Stimulated activated naive CD4-positive, alpha-beta T cell (primary cell): ENCODE results near the gene CROCC2.

ENCODE experiments used
- DNase-seq, 6 experiments: peaks; one replicate each; lab custom pipeline; 2025; lab: John Stamatoyannopoulos, UW

The CROCC2 gene

GRCh38 chr2:240933966-240934700, 28.0 kb downstream of the CROCC2 start:
- DNase-seq = no peak

- DNase-seq = no peak
Measured at GRCh38 chr2:240934701-240935102, 28.6 kb downstream of the CROCC2 start.

GRCh38 chr2:240935103-240935876, 29.2 kb downstream of the CROCC2 start:
- DNase-seq = no peak

DNA sequence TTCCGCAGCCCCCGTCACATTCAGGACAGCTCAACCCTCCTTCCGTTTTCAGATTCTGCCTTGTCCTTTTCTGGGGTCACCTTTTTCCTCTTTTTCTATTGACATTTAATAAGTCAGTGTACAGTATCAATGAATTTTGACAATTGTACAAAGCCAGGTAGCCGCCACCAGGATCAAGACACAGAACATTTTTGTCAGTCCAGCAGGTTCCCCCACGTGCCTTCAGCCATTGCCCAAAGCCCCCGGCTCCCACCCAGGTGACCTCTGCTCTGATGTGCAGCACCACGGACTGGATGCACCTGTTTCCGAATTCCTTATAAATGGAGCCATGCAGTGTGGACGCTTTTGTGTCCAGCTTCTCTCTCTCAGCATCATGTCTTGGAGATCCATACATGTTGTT, 30.0 kb downstream of the CROCC2 start:
- DNase-seq = no peak

DNA sequence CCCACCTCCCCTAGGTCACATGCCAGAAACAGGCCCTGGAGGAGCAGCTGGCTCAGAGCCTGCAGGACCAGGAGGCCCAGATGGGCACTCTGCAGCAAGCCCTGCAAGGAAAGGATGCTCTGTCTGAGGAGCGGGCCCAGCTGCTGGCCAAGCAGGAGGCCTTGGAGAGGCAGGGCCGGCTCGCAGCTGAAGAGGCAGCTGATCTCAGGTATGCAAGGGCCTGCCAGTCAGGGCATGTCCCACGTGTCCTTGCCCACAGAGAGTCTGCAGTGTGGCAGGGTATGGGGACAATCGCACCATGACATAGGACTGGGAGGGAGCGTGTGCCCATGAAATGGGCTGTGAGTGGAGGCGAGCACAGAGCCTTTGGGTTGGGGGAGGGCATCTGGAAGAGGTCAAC, 39.9 kb downstream of the CROCC2 start:
- DNase-seq = no peak

DNA sequence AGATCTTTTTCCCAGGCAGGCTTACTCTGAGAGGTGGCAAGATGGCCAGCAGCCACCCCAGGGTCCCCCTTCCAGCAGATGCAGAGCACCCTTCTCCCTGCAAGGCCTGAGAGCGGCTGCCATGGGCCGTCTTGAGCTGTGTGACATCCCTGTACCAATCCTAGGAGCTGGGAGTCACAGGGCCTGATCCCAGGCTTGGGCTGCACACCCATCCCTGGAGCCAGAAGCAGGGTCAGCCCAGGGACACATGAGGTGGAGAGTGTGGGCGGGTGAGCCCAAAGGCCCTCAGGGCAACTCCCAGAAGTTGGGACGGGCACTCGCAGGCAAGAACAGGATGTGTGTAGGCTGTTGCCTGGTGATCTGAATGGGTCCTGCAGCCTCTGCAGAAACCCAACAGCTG, 40.5 kb downstream of the CROCC2 start:
- no peak for DNase-seq

- DNase-seq = no peak
Measured at GRCh38 chr2:240947176-240947575, 41.0 kb downstream of the CROCC2 start.

GRCh38 chr2:240947607-240948006, 41.5 kb downstream of the CROCC2 start:
- no peak for DNase-seq

GRCh38 chr2:240948086-240948485, 42.0 kb downstream of the CROCC2 start:
- DNase-seq = no peak

DNA sequence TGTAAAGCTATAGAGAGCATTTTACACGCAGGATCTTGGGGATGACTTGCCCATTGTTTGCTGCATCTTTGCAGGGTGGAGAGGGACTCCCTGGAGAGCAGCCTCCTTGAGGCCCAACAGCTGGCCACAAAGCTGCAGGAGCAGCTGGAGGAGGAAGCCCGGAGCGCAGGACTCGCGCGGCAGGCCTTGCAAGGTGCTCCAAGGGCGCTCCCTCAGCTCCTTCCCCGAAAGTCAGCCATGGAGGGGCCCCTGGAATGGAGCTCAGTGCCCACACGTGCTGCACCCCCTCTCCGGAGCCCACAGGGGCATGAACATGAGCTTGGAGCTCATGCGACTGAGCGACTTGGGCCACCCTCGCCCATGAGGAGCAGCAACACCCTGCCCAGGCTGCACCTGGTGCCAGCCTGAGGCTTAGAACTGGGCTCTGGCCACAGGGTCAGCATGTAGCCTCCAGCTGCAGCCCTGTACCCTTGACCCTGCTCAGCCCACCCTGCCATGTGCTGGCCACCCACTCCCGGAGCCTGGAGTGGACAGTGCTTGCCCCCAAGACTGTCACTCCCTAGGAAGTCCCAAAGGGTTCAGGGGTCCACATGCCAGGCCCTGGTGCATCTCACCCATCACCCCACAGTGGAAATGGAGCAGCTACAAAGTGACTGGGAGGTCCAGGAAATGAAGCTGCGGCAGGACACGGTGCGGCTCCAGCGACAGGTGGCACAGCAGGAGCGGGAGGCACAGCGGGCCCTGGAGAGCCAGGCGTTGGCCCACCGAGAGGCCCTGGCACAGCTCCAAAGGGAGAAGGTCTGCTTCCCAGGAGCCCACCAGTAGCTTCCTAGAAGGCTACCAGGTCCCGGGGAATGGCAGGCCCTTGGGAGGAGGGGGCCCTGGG, 43.0 kb downstream of the CROCC2 start:
- DNase-seq = no peak

GRCh38 chr2:240949791-240950705, 43.9 kb downstream of the CROCC2 start:
- no peak for DNase-seq

DNA sequence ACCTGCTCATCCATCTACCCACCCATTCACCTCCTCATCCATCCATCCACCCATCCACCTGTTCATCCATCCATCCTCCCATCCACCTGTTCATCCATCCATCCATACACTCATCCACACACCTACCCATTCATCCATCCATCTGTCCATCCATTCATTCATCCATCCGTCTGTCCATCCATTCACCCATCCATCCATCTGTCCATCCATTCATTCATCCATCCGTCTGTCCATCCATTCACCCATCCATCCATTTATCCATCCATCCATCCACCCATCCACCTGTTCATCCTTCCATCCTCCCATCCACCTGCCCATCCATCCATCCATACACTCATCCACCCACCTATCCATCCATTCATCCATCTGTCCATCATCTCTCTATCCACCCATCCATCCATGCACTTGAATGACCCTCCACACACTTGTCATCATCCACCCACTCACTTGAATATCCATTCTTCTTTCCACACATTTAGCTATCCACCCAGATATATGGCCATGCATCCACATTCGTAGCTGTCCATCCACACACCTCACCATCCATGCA, 45.0 kb downstream of the CROCC2 start:
- DNase-seq = no peak

DNA sequence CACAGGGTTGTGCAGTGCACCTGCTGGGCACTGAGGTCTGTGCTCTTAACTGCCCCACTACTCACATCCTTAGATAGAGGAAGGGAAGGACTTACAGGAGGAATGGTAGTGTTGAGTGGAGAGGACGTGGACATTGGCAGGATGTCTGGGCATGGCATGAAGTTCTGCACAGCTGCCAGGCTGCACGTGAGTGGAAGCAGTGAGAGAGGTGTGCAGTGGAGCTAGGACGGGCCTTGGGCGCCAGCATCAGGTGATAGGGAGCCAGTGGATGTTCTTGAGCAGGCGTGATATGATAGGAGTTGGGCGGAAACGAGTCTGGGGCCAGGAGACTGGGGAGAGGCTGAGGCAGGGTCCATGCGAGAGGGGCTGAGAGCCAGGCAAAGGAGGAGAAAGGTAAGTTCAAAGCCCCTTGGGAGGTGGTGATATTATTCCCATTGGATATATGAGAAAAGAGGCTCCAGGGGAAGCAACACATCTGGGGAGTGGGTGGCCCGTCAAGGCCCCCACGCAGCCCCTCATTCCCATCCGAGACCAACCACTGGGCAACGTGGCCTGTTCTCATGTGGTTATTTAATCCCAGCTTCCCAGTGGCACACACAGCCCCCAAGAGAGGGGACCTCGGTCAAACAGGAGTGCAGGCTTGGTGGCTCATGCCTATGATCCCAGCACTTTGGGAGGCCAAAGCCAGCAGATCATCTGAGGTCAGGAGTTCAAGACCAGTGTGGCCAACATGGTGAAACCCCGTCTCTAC, 46.5 kb downstream of the CROCC2 start:
- DNase-seq = no peak

- DNase-seq = no peak
Measured at GRCh38 chr2:240953426-240954410, 47.6 kb downstream of the CROCC2 start.

DNA sequence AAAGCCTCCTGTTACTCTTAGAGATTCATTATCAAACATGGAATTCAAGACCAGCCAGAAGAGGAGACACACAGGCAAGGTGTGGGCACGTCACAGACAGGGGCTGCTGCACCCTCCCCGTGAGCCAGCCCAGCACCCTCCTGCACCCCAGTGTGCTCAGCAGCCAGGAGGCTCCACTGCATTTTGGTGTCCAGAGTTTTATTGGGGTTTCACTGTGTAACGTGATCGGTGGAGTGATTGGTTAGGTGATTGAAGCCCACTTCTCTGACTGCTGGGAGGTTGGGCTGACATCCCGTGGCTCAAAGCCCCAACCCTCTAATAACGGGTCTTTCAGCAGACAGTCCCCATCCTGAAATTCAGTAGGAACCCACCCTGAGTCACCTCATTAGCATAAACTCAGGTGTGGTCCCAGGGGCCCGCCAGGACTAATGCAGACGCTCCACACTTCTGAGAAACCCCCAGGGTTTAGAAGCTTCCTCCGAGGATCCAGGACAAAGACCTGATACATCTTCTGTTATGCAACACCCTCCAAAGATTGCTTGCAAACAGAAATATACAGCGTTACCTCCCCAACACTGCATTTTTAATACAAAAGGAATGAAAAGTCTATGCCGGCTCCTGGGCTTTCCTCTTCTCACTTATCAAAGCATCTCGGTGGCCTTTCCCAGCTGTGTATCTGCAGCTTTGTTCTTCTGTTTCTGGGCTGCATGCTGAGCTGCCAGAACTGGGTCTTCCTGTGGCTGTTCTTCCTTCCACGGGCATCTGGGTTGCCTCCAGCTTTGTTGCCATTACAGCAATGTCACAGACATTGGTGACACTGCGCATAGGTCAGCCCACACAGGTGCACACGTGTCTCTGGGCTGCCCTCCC, 48.5 kb downstream of the CROCC2 start:
- DNase-seq = no peak

GRCh38 chr2:240955306-240956170, 49.4 kb downstream of the CROCC2 start:
- DNase-seq = no peak
